Left renal cortex interstitium (tissue), 4 donors: Measurements from ENCODE around the gene TSSK2. TPM values are rescaled to one million over a fixed set of nuclear protein-coding genes. Genes with fewer than 3 reads are reported as not detected.
"Not testable (repeated sequence)": the region's sequence is repeated elsewhere in the genome, so short reads cannot be mapped to it uniquely, and the experiment has no call there.

Experiments
- DNase-seq, 4 donors: peaks; one replicate each; pipeline ENCODE4 v3.0.0-alpha.2; 2013; ENCODE audit warnings: low read depth in 4 of 4, low spot score in 2 of 4, missing footprints in 1 of 4
- polyA plus RNA-seq, 4 donors: library from polyadenylated mRNA; unstranded; fragments of 120-200 nt; gene quantifications; one replicate each; pipeline ENCODE4 v1.2.1, GENCODE V29; 2013; ENCODE audit not compliant: insufficient read length in 4 of 4

TSSK2 gene
- not detected for polyA plus RNA-seq

- DNase-seq: no peak
These were observed at the start of gene TSSK2 for GRCh38 chr22:19130959-19131684. TSSK2 (plus strand) TSS chr22:19131308; CDS start chr22:19131400, 92 bp downstream.

- no peak for DNase-seq
These were observed 49.8 kb upstream of the TSSK2 start for GRCh38 chr22:19081351-19081750.

GRCh38 chr22:19082101-19082500, 49.0 kb upstream of the TSSK2 start:
- DNase-seq: no peak

- DNase-seq: no peak
These were observed 48.3 kb upstream of the TSSK2 start for GRCh38 chr22:19082793-19083192.

GRCh38 chr22:19084126-19084525, 47.0 kb upstream of the TSSK2 start:
- not testable (repeated sequence) for DNase-seq

- not testable (repeated sequence) for DNase-seq
These were observed 46.5 kb upstream of the TSSK2 start for GRCh38 chr22:19084586-19084985.

GRCh38 chr22:19085233-19085718, 45.8 kb upstream of the TSSK2 start:
- DNase-seq: no peak

- no peak for DNase-seq
These were observed 44.7 kb upstream of the TSSK2 start for GRCh38 chr22:19086417-19086816.

GRCh38 chr22:19086896-19087295, 44.2 kb upstream of the TSSK2 start:
- DNase-seq: no peak

- no peak for DNase-seq
These were observed 42.1 kb upstream of the TSSK2 start for GRCh38 chr22:19088866-19089595.

- DNase-seq: no peak
These were observed 40.9 kb upstream of the TSSK2 start for GRCh38 chr22:19090183-19090582.

GRCh38 chr22:19090586-19091127, 40.5 kb upstream of the TSSK2 start:
- DNase-seq: no peak

GRCh38 chr22:19092725-19093124, 38.4 kb upstream of the TSSK2 start:
- DNase-seq: no peak

GRCh38 chr22:19094393-19094997, 36.6 kb upstream of the TSSK2 start:
- DNase-seq: no peak

- DNase-seq: no peak
These were observed 34.6 kb upstream of the TSSK2 start for GRCh38 chr22:19096555-19096954.

- no peak for DNase-seq
These were observed 33.6 kb upstream of the TSSK2 start for GRCh38 chr22:19097518-19097917.

GRCh38 chr22:19098157-19098556, 33.0 kb upstream of the TSSK2 start:
- no peak for DNase-seq

- no peak for DNase-seq
These were observed 27.0 kb upstream of the TSSK2 start for GRCh38 chr22:19103880-19104821.

GRCh38 chr22:19105456-19105855, 25.7 kb upstream of the TSSK2 start:
- DNase-seq: no peak
